Cortex of kidney (tissue), 1 donor: ENCODE results near the gene TROAP.
"Not testable (repeated sequence)": the region's sequence is repeated elsewhere in the genome, so short reads cannot be mapped to it uniquely, and the experiment has no call there.

Experiments
- DNase-seq: peaks from one replicate; lab custom pipeline; 2025; lab: John Stamatoyannopoulos, UW

Gene TROAP

DNA sequence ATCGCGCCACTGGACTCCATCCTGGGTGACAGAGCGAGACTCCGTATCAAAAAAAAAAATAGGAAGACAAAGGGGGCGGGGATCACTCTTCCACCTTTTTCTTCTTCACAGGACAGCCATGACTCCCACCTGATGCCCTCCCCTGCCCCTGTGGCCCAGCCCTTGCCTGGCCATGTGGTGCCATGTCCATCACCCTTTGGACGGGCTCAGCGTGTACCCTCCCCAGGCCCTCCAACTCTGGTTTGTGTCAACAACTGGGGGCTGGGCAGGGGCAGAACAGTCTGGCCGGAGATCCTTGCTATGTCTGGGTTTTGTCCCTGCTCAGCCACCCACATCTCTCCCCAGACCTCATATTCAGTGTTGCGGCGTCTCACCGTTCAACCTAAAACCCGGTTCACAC, 5.8 kb downstream of the TROAP start:
- DNase-seq = no peak

DNA sequence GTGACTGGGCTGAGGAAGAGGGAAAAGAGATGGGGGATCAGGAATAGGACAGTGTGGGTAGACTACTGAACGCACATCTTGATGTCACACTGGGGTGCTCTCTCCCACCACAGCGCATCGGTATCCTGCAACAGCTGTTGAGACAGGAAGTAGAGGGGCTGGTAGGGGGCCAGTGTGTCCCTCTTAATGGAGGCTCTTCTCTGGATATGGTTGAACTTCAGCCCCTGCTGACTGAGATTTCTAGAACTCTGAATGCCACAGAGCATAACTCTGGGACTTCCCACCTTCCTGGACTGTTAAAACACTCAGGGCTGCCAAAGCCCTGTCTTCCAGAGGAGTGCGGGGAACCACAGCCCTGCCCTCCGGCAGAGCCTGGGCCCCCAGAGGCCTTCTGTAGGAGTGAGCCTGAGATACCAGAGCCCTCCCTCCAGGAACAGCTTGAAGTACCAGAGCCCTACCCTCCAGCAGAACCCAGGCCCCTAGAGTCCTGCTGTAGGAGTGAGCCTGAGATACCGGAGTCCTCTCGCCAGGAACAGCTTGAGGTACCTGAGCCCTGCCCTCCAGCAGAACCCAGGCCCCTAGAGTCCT, 7.1 kb downstream of the TROAP start:
- no peak for DNase-seq

DNA sequence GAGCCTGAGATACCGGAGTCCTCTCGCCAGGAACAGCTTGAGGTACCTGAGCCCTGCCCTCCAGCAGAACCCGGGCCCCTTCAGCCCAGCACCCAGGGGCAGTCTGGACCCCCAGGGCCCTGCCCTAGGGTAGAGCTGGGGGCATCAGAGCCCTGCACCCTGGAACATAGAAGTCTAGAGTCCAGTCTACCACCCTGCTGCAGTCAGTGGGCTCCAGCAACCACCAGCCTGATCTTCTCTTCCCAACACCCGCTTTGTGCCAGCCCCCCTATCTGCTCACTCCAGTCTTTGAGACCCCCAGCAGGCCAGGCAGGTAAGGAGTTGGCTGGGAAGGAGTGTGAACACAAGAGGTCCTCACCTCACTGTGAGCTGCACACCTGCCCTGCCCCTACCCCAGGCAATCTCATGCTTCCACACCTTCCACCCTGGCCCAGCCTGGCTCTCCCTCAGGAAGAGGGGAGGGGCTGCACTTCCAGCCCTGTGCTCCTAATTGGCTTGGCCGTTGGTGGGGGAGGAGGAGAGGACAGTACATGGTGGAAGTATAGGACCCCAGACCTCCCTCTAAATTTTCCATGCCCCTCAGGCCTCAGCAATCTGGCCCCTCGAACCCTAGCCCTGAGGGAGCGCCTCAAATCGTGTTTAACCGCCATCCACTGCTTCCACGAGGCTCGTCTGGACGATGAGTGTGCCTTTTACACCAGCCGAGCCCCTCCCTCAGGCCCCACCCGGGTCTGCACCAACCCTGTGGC, 7.8 kb downstream of the TROAP start:
- DNase-seq = no peak

DNA sequence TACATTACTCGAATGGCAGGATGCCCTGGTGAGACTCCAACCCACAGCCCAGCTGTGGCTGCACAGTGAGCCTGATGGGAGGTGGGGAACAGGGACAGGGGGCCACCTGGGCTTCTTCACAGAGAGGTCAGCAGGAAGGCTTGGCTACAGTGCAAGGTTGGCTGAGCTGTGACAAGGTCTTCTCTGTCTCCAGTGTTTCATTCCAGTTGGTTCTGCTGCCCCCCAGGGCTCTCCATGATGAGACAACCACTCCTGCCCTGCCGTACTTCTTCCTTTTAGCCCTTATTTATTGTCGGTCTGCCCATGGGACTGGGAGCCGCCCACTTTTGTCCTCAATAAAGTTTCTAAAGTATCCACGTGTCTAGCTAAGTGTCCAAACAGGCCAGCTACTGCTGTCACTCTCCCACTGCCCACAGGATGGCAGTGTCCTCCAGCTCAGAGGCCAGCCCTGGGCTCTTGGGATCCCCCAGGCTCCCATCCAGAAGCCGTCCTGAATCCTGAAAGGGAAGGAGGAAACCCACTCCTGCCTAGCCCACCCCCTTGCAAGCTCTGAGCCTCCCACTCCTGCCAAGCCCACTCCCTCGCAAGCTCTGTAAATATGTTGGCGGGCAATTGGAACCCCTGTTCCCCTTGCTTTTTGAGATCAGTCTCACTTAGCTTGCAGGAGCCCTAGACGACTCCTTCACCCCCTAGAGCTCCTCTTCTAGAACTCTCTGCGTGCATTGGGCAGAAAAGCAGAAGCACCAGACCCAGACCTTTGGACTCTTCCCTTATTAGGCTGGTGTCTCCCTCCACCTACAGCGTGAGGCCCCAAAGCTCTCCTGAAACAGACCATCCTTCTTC, 8.5 kb downstream of the TROAP start:
- no peak for DNase-seq

DNA sequence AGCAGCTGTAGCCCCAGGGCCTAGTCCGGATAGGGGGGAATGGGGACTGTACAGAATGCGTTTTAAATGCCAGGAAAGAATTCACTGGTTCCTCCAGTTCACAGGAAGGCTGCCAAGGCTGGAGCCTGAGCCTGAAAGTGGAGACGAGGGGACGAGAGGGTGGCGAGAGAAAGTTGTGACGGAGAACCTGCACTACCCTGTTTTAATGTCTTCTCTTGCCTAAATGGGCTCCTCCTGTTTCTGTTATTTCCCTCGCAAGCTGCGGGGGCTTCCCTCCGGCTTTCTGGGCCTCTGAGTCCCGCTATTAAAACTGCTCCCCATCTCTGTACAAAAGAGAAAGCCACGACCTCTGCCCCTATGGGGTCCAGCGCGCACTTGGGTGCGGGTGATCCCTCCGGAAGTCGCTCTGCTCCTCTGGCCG, 9.4 kb downstream of the TROAP start:
- no peak for DNase-seq

DNA sequence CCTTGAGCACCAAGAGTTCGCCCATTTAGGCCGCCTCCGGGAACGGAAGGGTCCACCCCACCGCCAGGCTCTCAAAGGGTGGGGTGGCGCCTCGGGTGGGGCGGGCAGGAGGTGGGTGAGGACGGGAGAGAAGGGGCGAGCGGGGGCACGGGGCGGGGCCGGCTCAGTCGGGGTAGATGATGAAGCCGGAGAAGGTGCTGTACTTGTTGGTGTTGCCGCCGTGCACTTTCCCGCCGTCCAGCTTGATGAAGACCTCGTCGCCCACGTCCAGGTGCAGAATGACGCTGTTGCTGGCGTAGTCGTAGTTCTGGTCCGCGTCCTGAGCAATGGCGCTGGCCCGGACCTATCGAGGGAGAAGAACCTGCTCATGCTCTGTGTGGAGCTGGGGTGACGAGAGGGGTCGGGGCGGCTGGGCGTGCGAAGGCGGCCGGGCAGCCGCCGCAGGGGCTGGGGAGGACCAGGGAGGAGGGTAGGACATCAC, 9.9 kb downstream of the TROAP start:
- DNase-seq = no peak

DNA sequence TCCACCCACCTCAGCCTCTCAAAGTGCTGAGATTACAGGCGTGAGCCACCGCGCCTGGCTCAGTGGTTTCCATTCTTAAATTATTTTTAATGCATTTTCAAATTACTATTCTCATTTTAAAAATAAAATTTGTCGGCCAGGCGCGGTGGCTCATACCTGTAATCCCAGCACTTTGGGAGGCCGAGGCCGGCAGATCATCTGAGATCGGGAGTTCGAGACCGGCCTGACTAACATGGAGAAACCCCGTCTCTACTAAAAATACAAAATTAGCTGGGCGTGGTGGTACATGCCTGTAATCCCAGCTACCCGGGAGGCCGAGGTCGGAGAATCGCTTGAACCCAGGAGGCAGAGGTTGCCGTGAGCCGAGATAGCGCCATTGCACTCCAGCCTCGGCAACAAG, 10.7 kb downstream of the TROAP start:
- not testable (repeated sequence) for DNase-seq

DNA sequence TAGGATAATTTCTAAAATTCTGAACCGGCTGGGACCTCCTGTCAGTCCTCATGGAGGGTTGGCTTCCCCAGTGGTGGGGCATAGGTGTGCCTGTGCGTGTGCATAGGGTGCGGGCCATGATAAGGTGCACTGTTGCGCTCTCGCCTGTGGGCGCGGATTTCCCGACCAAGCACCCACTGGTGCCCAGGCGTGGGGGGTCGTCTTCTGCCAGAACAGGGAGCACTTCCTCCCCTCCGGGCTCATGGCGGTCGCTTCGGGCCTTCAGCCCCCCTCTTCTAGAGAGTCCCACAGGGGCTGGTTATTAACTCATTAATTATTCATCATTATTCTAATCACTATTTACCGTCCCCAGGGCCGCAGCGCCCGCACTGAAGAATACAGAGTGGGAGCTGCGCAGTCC, 11.2 kb downstream of the TROAP start:
- no peak for DNase-seq

DNA sequence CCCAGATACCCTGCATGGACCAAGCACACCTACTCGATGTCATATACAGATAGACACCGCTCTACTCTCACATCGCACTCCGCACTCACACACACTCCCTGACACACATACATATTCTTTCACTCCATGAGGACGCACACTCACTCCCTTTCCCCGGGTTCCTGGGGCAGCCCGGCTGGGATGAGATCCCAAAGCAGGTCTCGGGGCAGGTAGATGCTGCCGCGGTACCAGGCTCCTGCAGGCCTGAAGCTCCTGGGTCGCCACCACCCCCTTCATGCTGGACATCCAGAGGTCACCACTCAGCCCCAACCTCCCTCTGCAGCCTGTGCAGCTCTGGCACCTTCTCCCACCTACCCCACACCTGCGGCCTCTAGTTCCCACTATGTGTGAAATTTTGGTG, 11.6 kb downstream of the TROAP start:
- no peak for DNase-seq

DNA sequence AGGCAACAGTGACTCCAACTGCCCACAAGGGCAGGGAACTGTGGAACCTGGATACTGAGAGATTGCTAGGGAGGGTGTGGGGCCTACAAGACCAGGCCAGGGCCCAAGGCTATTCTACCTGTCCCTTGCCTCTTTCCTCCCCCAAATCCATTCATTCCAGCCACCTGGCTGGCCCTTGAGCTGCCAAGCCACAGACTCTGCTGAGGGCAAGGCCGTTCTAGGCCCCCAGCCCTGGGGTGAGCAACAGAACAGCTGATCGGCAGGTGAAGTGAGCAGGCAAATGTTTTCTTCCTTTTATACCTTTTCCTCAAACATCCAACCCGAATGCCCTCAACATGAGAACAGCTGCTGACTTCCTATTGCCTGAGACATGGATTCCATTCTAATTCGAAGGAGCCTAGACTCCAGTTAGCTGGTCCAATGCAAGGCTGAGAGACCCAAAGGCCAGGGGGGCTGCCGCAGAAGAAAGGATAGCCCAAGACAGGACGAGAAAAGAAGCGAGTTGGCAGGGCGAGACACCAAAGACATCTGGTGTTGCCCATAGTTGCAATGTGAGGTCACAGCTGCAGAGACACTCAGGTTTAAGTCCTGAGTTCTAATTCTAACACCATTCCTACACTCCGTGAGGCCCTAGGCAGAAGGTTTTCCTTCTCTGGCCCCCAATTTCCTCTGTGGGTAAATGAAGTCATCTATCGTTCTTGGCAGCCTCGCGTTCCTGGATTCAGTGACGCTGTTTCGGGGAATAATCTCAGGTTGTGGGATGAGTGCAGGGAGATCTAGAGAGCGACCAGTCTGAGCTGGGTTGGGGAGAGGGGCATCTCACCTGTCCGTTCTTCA, 12.3 kb downstream of the TROAP start:
- no peak for DNase-seq

DNA sequence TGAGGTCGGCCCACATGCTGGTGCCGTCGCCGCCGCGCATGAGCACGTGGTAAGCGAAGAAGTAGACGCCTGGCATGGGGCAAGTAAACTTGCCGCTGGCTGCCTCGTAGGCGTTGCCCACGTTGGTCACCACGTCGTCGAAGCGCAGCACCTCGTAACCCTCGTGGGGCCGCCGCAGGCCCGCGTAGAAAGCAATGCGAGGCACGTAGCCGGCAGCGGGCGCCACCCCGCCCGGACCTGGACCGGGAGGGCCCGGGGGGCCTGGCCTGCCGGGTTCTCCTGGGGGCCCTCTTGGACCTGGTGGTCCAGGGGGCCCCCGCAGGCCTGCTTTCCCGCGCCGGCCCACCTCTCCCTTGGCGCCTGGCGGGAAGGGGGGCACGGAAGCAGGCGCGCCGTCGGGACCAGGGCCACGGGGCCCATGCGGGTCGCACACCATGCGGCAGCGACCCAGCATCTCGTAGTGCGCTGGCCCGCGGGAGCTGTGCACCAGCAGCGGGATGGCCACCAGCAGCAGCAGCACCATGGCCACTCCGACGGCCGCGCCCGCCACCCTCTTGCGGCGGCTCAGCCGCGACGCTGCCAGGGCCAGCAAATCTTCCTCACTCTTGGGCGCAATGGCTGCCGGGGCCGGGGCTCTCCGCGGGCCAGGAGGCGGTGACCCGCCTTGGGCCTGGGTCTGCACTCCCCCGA, 13.0 kb downstream of the TROAP start:
- no peak for DNase-seq

DNA sequence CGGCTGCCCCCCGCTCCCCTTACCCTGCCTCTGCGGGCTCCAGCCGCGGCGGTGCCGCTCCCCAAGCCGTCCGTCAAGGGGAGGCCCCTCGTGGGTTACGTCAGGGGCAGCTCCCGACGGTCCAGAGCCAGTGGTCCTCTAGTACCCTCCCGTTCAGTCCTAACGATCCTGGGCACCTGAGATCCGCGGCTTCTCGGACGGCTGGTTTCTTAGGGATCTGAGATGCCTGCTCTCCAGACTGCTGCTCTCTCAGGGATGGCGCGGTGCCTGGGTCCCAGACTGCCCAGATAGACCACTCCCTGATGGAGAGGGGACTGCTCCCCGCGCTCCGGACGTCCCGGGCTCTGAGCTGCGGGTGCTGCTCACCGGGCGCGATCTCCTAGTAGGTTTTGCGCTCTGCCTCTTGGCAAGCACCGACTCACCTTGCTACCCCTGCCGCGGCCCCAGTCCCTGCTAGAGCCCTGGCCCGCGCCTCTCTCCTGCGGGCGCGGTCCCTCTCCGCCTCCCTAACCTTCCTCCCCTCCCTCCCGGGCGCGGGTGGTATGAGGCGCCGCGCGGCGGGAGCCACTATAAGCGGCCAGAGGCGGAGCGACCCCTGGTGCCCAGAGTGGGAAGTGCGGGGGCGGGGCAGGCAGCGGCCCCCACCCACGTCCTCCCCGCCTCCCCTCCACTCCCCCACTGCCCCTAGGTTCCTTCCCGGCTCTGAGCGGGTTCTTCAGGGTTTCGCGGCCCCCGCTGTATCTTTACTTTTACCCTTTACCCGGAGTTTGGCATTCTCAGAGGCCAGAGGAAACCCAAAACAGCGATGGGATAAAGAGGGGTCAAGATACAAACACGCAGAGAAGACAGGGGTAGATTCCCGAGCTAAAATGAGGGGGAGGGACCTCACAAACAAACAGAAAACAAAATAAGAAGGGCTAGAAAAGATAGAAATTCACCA, 13.9 kb downstream of the TROAP start, which contains the start of gene C1QL4:
Gene C1QL4 (minus strand): TSS at position 544 of the 940 bp plus-strand sequence. CDS start 711 bp downstream, outside the sequence.
- DNase-seq = no peak

DNA sequence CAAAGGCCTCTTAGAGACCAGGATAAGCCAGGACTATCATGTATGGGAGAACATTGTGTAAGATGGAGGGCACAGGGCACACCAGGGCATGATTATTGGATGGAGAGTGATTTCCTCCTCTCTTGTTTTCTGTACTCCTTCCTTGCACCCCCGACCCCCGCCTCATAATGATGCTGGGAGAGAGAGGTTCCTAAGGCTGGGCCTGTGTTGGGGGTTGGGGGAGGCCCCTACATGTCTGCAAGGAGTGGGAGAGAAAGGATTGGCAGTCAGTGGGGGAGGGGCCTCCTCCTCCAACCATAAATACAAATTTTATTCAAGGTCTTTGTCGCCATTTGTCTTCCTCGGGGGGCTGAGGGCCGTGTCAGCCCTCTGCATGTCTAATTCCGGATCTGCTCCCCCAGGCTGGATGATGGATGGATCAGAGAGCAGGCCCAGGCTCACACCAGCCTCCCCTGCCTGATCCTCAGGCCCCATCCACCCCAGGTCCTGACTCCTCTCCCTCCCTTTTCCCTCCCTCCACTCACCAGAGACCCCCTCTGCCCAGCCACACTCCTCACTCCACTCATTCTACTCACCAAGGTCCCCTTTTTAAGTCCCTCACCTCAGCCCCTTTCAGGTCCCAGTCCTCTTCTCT, 15.9 kb downstream of the TROAP start:
- DNase-seq = no peak

DNA sequence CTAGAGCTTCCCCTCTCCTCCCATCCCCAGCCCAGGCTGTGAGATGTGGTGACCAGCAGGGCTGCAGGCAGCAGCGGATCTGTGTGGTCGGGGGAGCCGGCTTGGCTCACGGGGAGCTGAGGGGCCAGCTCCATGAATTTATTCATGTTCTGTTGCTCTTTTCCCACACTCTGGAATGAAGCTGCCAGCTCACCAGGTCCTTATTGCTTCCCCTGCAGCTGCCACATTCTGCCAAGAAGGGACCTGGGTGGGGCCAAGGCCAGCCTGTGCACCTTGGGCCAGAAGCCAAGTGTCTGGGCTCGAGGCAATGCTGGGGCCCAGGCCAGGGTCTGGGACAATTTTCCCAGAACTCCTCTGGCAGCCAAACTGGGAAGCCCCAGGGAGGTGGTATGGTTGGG, 16.4 kb downstream of the TROAP start:
- no peak for DNase-seq

DNA sequence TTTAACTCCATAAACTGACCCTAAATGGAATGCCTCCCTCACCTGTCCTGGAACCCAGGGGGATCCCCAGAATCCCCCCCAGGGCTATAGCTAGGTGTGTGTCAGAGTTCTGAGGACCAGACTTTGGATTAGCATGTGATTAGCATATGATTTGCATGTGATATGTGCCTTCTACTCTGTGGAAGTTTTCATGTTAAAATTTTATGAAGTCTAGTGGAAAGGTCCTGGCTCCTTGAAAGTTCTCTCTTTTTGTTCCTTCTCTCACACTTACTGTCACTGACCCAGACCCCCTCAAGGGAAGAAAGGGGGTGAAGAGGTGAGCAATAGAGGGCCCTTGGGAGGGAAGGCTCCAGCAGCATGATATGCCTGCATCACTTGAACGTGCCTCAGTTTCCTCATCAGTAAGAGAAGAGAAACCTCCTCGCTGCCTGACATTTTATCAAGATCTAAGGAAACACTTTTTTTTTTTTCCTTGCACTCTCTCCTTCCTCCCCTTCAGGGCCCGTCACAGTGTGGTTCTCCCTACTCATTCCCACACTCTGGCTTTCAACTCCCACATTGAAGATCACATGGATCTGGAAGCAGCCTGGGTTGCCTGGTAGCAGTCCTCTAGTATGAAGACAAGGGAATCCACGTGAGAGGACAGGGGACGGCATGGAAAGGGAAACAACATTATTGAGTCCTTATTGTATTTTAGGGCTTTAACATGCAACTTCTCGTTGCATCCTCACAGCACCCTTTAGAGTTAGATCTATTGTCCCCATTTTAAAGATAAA, 17.2 kb downstream of the TROAP start:
- no peak for DNase-seq

DNA sequence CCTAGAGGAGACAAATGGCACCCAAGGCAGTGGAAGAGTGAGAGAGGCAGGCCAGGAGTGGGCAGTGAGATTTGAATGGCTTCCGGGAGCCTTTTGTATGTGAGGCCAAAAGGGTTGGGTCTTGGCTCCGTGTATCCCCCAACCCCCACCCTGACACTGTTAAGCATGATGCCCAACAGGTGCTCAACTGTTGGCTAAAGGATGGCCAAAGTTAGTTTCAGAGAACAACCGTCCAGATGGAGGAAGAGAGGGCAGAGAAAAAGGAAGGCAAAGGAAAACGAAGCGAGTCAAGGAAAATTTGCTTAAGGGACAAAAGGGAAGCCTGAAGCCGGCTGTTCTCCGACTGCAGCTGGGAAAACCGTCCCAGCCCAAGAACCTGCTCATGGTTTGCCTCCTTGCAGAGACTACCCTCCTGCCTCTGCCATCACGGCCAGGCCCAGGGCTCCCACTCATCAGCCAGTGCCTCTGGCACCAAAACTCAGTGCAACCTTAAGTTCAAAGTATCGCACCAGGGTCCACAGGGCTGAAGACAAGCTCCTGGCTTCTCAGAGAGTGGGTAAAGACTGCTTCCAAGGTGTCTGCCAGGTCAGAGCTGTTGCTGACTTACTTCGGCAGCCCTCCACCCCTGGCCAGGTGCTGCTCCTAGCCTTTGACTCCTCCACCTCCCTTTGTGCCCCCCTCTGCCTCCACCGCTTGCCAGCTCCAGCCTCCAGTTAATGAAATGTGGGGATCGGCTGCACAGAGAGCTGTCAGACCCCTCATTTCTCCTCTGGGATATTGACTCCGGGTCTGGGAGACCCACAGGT, 18.1 kb downstream of the TROAP start:
- DNase-seq = no peak

DNA sequence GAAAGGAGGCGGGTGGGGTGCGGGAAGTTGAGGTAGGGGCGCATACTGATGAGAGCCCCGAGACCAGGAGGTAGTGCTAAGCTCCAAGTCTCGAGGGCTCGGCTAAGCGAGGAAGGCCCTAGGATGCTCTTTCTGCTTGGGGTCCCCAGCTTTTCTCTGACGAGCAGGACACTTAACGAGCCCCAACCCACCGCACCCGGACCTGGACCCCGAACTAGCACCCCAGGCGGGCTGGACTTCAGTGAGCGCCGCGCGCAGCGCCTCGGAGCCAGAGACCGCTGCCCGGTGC, 18.7 kb downstream of the TROAP start:
- no peak for DNase-seq
